GM23338 (cell line): Measurements from ENCODE around the gene CES3. TPM values are rescaled to one million over a fixed set of nuclear protein-coding genes. Genes with fewer than 3 reads are reported as not detected.

Experiments used
- ATAC-seq: fragments of 200-7000 bp; cut with Tn5 transposase; 3 replicates; pipeline ENCODE4 v1.9.1; 2020
- DNase-seq: peaks from one replicate; pipeline ENCODE4 v3.0.0-alpha.2; 2015; ENCODE audit warnings: low spot score
- H2AFZ ChIP-seq: fragments of 200-600 bp; sonication (generic); 2 replicates; pipeline ENCODE4 v1.8.0; 2016; ENCODE audit warnings: antibody characterized with exemption, mild to moderate bottlenecking, moderate library complexity
- H3F3A ChIP-seq: fragments of 200-600 bp; sonication (generic); replicated peaks from 2 replicates; pipeline ENCODE4 v1.8.0; 2017; ENCODE audit warnings: antibody characterized with exemption, mixed run types, low read depth
- H3K27ac ChIP-seq: fragments of 200-600 bp; sonication (generic); 2 replicates; pipeline ENCODE4 v1.6.1; 2016; ENCODE audit warnings: low read depth
- H3K27me3 ChIP-seq: fragments of 200-600 bp; sonication (generic); 2 replicates; pipeline ENCODE4 v1.8.0; 2016; ENCODE audit warnings: mild to moderate bottlenecking, mixed run types, moderate library complexity; ENCODE audit not compliant: insufficient read depth
- H3K36me3 ChIP-seq: fragments of 200-600 bp; sonication (generic); 2 replicates; pipeline ENCODE4 v1.8.0; 2016; ENCODE audit warnings: mild to moderate bottlenecking; ENCODE audit not compliant: insufficient read depth
- H3K4me1 ChIP-seq: fragments of 200-600 bp; sonication (generic); 2 replicates; pipeline ENCODE4 v1.8.0; 2016; ENCODE audit warnings: mild to moderate bottlenecking, moderate library complexity; ENCODE audit not compliant: insufficient read depth
- H3K4me2 ChIP-seq: fragments of 200-600 bp; sonication (generic); 2 replicates; pipeline ENCODE4 v1.7.1; 2017; ENCODE audit warnings: mixed run types
- H3K4me3 ChIP-seq: fragments of 200-600 bp; sonication (generic); 2 replicates; pipeline ENCODE4 v1.6.1; 2016; ENCODE audit warnings: mixed run types
- H3K79me2 ChIP-seq: fragments of 200-600 bp; sonication (generic); replicated peaks from 2 replicates; pipeline ENCODE4 v1.8.0; 2017; ENCODE audit warnings: mild to moderate bottlenecking; ENCODE audit not compliant: insufficient read depth
- H3K9me2 ChIP-seq: fragments of 200-600 bp; sonication (generic); 2 replicates; pipeline ENCODE4 v1.8.0; 2017; ENCODE audit not compliant: insufficient read depth
- H4K20me1 ChIP-seq: fragments of 200-600 bp; sonication (generic); replicated peaks from 2 replicates; pipeline ENCODE4 v1.8.0; 2017; ENCODE audit warnings: mild to moderate bottlenecking; ENCODE audit not compliant: insufficient read depth
- H3K27ac Mint-ChIP-seq: 2 replicates; pipeline ENCODE4 v1.8.0; 2020; ENCODE audit warnings: inconsistent platforms, mild to moderate bottlenecking, moderate library complexity, mixed read lengths
- H3K27me3 Mint-ChIP-seq: 3 replicates; pipeline ENCODE4 v1.8.0; 2022; ENCODE audit warnings: low read depth, mild to moderate bottlenecking, moderate library complexity, mixed read lengths, inconsistent platforms; ENCODE audit not compliant: insufficient read depth, poor library complexity
- H3K36me3 Mint-ChIP-seq: 3 replicates; pipeline ENCODE4 v1.8.0; 2021; ENCODE audit warnings: low read depth, mild to moderate bottlenecking, inconsistent platforms, moderate library complexity, mixed read lengths
- H3K4me1 Mint-ChIP-seq: 3 replicates; pipeline ENCODE4 v1.8.0; 2020; ENCODE audit warnings: mild to moderate bottlenecking, inconsistent platforms, mixed read lengths
- H3K4me3 Mint-ChIP-seq: 3 replicates; pipeline ENCODE4 v1.8.0; 2021; ENCODE audit warnings: moderate library complexity, mild to moderate bottlenecking, inconsistent platforms, mixed read lengths
- H3K9me3 Mint-ChIP-seq: 3 replicates; pipeline ENCODE4 v1.8.0; 2020; ENCODE audit warnings: moderate library complexity, mild to moderate bottlenecking, inconsistent platforms, mixed read lengths
- CREB1 ChIP-seq: fragments of 250-450 bp; sonication (Bioruptor Pico); IDR thresholded peaks from 2 replicates; pipeline ENCODE4 v1.5.0; 2020; ENCODE audit warnings: low read depth, mild to moderate bottlenecking, moderate library complexity
- EZH2 ChIP-seq: fragments of 200-600 bp; sonication (generic); IDR thresholded peaks from one replicate; pipeline ENCODE4 v1.8.0; 2017; ENCODE audit warnings: antibody characterized with exemption, mild to moderate bottlenecking, low read depth; ENCODE audit not compliant: unreplicated experiment
- EZH2phosphoT487 ChIP-seq: fragments of 200-600 bp; sonication (generic); IDR thresholded peaks from one replicate; pipeline ENCODE4 v1.8.1; 2018; ENCODE audit warnings: antibody characterized with exemption; ENCODE audit not compliant: unreplicated experiment
- JUNB ChIP-seq: IDR thresholded peaks from one replicate; pipeline ENCODE4 v1.6.1; 2016; ENCODE audit warnings: antibody characterized with exemption; ENCODE audit not compliant: unreplicated experiment
- NANOG ChIP-seq: IDR thresholded peaks from 2 replicates; pipeline ENCODE4 v1.6.1; 2016; ENCODE audit warnings: antibody characterized with exemption, borderline replicate concordance
- POLR2AphosphoS5 ChIP-seq: IDR thresholded peaks from 2 replicates; pipeline ENCODE4 v1.6.1; 2016; ENCODE audit warnings: antibody characterized with exemption, low read depth
- STAT1 ChIP-seq: IDR thresholded peaks from one replicate; pipeline ENCODE4 v1.6.1; 2016; ENCODE audit warnings: antibody characterized with exemption; ENCODE audit not compliant: unreplicated experiment
- ZNF114 ChIP-seq: fragments of 250-450 bp; sonication (Bioruptor Pico); IDR thresholded peaks from 2 replicates; pipeline ENCODE4 v1.5.0; 2020; ENCODE audit warnings: mild to moderate bottlenecking, moderate library complexity
- ZNF331 ChIP-seq: fragments of 250-450 bp; sonication (Bioruptor Pico); IDR thresholded peaks from 2 replicates; pipeline ENCODE4 v1.5.0; 2020; ENCODE audit warnings: low read depth, mild to moderate bottlenecking, moderate library complexity
- polyA plus RNA-seq: library from polyadenylated mRNA; unstranded; fragments of >200 nt; fragmentation: Nextera tagmentation; extraction: Ambion mirVana; gene quantifications from 2 replicates; pipeline ENCODE4 v1.2.1, GENCODE V29; 2016
- total RNA-seq: library from RNA; depleted of rRNA; stranded (reverse); fragments of >200 nt; shearing (Covaris generic); gene quantifications from 2 replicates; pipeline ENCODE4 v1.2.3, GENCODE V29; 2014
- TF ChIP-seq, protein P1 (sequence below): IDR thresholded peaks from one replicate; pipeline ENCODE4 v1.6.1; 2018; ENCODE audit warnings: antibody characterized with exemption; ENCODE audit not compliant: unreplicated experiment
- TF ChIP-seq, protein P2 (sequence below): IDR thresholded peaks from 2 replicates; pipeline ENCODE4 v1.6.1; 2016; ENCODE audit warnings: antibody characterized with exemption
- TF ChIP-seq, protein P3 (sequence below), 2 experiments: fragments of 200-600 bp in 1 of 2; sonication (generic) in 1 of 2; conservative IDR thresholded peaks; 2 replicates each; pipeline versions ENCODE4 v1.5.1 to v1.6.1; 2016 to 2017; ENCODE audit warnings: antibody characterized with exemption in 2 of 2, low read depth in 2 of 2, mild to moderate bottlenecking in 2 of 2, moderate library complexity in 1 of 2

CES3 gene
- total and polyA plus RNA-seq, 2 experiments from 2014 or later = 0.55 to 1.0 TPM

DNA sequence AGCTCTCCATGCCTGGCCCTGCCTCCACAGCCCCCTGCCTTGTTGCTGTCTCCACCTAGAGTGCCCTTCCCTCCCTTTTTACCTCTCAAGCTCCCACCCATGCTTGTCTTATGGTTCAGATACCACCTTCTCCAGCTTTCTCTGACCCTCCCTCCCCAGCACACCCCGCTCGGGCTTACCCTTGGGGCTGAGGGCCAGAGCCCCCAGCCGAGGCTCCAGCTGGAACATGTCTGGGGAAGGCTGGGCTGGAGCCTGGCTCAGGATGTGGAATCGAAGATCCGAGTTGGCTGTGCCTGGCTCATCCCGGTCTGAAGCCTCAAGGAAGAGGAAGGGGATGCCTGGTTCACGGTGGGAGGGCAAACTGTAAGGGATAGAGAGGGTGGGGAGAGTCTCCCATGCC, 46.0 kb upstream of the CES3 start (continued):
- TF ChIP-seq, protein P1, sequence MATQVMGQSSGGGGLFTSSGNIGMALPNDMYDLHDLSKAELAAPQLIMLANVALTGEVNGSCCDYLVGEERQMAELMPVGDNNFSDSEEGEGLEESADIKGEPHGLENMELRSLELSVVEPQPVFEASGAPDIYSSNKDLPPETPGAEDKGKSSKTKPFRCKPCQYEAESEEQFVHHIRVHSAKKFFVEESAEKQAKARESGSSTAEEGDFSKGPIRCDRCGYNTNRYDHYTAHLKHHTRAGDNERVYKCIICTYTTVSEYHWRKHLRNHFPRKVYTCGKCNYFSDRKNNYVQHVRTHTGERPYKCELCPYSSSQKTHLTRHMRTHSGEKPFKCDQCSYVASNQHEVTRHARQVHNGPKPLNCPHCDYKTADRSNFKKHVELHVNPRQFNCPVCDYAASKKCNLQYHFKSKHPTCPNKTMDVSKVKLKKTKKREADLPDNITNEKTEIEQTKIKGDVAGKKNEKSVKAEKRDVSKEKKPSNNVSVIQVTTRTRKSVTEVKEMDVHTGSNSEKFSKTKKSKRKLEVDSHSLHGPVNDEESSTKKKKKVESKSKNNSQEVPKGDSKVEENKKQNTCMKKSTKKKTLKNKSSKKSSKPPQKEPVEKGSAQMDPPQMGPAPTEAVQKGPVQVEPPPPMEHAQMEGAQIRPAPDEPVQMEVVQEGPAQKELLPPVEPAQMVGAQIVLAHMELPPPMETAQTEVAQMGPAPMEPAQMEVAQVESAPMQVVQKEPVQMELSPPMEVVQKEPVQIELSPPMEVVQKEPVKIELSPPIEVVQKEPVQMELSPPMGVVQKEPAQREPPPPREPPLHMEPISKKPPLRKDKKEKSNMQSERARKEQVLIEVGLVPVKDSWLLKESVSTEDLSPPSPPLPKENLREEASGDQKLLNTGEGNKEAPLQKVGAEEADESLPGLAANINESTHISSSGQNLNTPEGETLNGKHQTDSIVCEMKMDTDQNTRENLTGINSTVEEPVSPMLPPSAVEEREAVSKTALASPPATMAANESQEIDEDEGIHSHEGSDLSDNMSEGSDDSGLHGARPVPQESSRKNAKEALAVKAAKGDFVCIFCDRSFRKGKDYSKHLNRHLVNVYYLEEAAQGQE = no peak
- no peak for TF ChIP-seq POLR2AphosphoS5

DNA sequence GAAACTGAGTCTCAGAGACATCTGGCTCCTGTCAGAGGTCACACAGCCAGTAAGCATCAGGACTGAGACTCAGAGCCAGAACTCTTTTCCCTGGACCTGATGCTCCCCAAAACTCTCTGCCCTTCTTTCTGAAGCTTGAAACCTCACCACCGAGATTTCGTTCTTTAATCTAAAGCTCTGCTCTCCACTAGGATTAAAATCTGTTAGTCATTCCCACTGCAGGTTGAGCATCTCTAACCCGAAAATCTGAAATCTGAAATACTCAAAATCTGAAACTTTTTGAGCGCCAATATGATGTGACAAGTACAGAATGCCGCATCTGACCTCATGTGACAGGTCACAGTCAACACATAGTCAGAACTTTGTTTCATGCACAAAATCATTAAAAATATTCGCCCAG, 44.5 kb upstream of the CES3 start:
- no peak overlapping the region for H3K4me3 Mint-ChIP-seq
- H3F3A ChIP-seq = no peaks in the 10 kb centered on the region
- ATAC-seq = no peak
- H3K36me3 Mint-ChIP-seq = no peaks in the 10 kb centered on the region
- H3K27ac Mint-ChIP-seq = no peak overlapping the region
- no peak overlapping the region for H3K4me2 ChIP-seq
- no peak for DNase-seq
- no peaks in the 10 kb centered on the region; the same call in 2 of the 3 replicates for H3K4me1 Mint-ChIP-seq
- no peaks in the 10 kb centered on the region for H3K9me2 ChIP-seq
- no peaks in the 10 kb centered on the region; the same call in 2 of the 3 replicates for H3K9me3 Mint-ChIP-seq
- H3K4me1 ChIP-seq = no peaks in the 10 kb centered on the region
- H3K4me3 ChIP-seq = no peak overlapping the region
- H3K79me2 ChIP-seq = no peaks in the 10 kb centered on the region
- H3K27ac ChIP-seq = no peak overlapping the region
- no peaks in the 10 kb centered on the region for H3K36me3 ChIP-seq
- H2AFZ ChIP-seq = no peak overlapping the region
- H3K27me3 Mint-ChIP-seq = peaks cover 9% of the 10 kb centered on the region
- no peaks in the 10 kb centered on the region for H4K20me1 ChIP-seq
- H3K27me3 ChIP-seq = no peaks in the 10 kb centered on the region
- no peak for TF ChIP-seq EZH2phosphoT487
- no peak for TF ChIP-seq STAT1
- TF ChIP-seq CREB1 = no peak
- TF ChIP-seq, protein P2, sequence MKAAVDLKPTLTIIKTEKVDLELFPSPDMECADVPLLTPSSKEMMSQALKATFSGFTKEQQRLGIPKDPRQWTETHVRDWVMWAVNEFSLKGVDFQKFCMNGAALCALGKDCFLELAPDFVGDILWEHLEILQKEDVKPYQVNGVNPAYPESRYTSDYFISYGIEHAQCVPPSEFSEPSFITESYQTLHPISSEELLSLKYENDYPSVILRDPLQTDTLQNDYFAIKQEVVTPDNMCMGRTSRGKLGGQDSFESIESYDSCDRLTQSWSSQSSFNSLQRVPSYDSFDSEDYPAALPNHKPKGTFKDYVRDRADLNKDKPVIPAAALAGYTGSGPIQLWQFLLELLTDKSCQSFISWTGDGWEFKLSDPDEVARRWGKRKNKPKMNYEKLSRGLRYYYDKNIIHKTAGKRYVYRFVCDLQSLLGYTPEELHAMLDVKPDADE = no peak
- no peak for TF ChIP-seq POLR2AphosphoS5
- TF ChIP-seq EZH2 = no peak
- no peak for TF ChIP-seq ZNF114 (CRISPR knock-in tag)
- TF ChIP-seq JUNB = no peak
- TF ChIP-seq, protein P3, sequence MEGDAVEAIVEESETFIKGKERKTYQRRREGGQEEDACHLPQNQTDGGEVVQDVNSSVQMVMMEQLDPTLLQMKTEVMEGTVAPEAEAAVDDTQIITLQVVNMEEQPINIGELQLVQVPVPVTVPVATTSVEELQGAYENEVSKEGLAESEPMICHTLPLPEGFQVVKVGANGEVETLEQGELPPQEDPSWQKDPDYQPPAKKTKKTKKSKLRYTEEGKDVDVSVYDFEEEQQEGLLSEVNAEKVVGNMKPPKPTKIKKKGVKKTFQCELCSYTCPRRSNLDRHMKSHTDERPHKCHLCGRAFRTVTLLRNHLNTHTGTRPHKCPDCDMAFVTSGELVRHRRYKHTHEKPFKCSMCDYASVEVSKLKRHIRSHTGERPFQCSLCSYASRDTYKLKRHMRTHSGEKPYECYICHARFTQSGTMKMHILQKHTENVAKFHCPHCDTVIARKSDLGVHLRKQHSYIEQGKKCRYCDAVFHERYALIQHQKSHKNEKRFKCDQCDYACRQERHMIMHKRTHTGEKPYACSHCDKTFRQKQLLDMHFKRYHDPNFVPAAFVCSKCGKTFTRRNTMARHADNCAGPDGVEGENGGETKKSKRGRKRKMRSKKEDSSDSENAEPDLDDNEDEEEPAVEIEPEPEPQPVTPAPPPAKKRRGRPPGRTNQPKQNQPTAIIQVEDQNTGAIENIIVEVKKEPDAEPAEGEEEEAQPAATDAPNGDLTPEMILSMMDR (conservative IDR thresholded peaks at IDR 0.05; ENCODE audit: low read depth in 2 of 2) = no peak
- TF ChIP-seq, protein P1 = no peak
- no peak for TF ChIP-seq ZNF331 (CRISPR knock-in tag)
- no peak for TF ChIP-seq NANOG
